OCI-LY3 (cell line): Measurements from ENCODE around the gene LRP11.

Experiments
- H2AFZ ChIP-seq: fragments of 200-600, 300-600 bp; shearing (Covaris generic); 2 replicates; pipeline ENCODE4 v1.6.0; 2014; ENCODE audit warnings: antibody characterized with exemption, low read depth, low read length
- H3K27ac ChIP-seq: fragments of 200-600, 300-600 bp; sonication (generic); 2 replicates; pipeline ENCODE4 v1.5.1; 2014; ENCODE audit warnings: mild to moderate bottlenecking, low read length, moderate library complexity, mixed read lengths
- H3K27me3 ChIP-seq: fragments of 200-600, 300-600 bp; sonication (generic); 2 replicates; pipeline ENCODE4 v1.6.1; 2014; ENCODE audit warnings: low read depth, low read length, mixed read lengths
- H3K36me3 ChIP-seq: fragments of 200-600, 300-600 bp; sonication (generic); replicated peaks from 2 replicates; pipeline ENCODE3; 2014; ENCODE audit warnings: low read depth, low read length, mixed read lengths
- H3K4me1 ChIP-seq: fragments of 300-600, 200-600 bp; sonication (generic); 2 replicates; pipeline ENCODE4 v1.6.1; 2014; ENCODE audit warnings: low read length, mixed read lengths
- H3K4me2 ChIP-seq: fragments of 200-600, 300-600 bp; sonication (generic); 2 replicates; pipeline ENCODE4 v1.6.1; 2014; ENCODE audit warnings: low read length, mixed read lengths
- H3K4me3 ChIP-seq: fragments of 300-600, 200-600 bp; sonication (generic); 2 replicates; pipeline ENCODE4 v1.5.1; 2014; ENCODE audit warnings: antibody characterized with exemption, mild to moderate bottlenecking, low read length, moderate library complexity
- H3K79me2 ChIP-seq: fragments of 300-600, 200-600 bp; shearing (Covaris generic); 2 replicates; pipeline ENCODE4 v1.6.1; 2014; ENCODE audit warnings: mild to moderate bottlenecking, low read length, mixed read lengths
- H3K9ac ChIP-seq: fragments of 300-600, 200-600 bp; shearing (Covaris generic); 2 replicates; pipeline ENCODE4 v1.6.0; 2014; ENCODE audit warnings: mild to moderate bottlenecking, low read length, moderate library complexity
- H3K9me3 ChIP-seq: fragments of 200-600, 300-600 bp; shearing (Covaris generic); 2 replicates; pipeline ENCODE4 v1.6.1; 2014; ENCODE audit warnings: low read length, mixed read lengths; ENCODE audit not compliant: insufficient read depth
- H4K20me1 ChIP-seq: fragments of 200-600, 300-600 bp; sonication (generic); 2 replicates; pipeline ENCODE4 v1.6.1; 2016; ENCODE audit warnings: low read length, mixed read lengths; ENCODE audit not compliant: insufficient read depth
- CTCF ChIP-seq: fragments of 200-600, 300-600 bp; sonication (generic); IDR thresholded peaks from 2 replicates; pipeline ENCODE4 v1.5.1; 2014; ENCODE audit warnings: antibody characterized with exemption, low read length, low read depth
- EZH2phosphoT487 ChIP-seq: fragments of 200-600 bp; shearing (Covaris generic); IDR thresholded peaks from 2 replicates; pipeline ENCODE4 v1.6.1; 2018; ENCODE audit warnings: antibody characterized with exemption, mixed run types, low read depth

LRP11 gene

DNA sequence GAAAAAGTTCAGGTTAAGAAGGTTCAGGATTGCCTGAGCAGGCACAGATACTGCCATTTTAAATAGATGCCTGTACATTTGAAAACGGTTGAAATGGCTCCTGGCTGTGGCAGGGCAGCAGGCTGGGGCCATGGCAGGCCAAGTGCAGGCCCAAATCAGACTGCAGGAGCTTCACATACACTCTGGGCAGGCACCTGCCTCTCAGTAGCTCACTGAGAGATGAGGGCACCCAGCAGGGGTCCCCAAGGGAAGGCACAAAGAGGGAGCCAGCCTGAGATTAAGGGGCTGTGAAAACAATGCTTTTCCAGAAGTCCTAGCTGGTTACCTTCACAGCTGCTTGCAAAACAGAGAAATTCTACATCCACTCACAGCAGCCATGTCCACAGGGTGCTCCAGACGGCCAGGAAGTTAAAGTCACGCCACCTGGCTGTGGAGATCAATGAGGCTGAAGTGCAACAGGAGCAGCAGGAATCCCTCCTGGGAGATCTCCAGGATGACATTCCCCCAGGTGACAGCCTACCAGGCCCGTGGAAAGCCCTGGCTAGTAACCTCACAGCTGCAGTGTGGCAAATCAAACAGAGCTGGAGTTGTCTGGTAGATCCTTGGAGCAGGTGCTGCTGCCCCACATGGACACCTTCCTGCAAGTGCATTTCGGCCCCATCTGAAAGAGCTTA, 39.9 kb upstream of the LRP11 start:
- Histone ChIP-seq H3K27ac (no peak overlapping the region), H3K4me2 (no peak overlapping the region), H4K20me1 (no peaks in the 10 kb centered on the region), H2AFZ (no peak overlapping the region), H3K36me3 (no peaks in the 10 kb centered on the region), H3K79me2 (no peaks in the 10 kb centered on the region), H3K4me1 (no peaks in the 10 kb centered on the region), H3K27me3 (no peaks in the 10 kb centered on the region), H3K4me3 (no peak overlapping the region), H3K9me3 (no peaks in the 10 kb centered on the region), H3K9ac (no peak overlapping the region)
- TF ChIP-seq CTCF (no peak), EZH2phosphoT487 (no peak)

- H3K79me2 ChIP-seq = no peaks in the 10 kb centered on the region
- H4K20me1 ChIP-seq = no peaks in the 10 kb centered on the region
- H3K4me2 ChIP-seq = no peak overlapping the region
- no peaks in the 10 kb centered on the region for H3K9me3 ChIP-seq
- no peak overlapping the region for H2AFZ ChIP-seq
- H3K4me3 ChIP-seq = no peak overlapping the region
- no peak for TF ChIP-seq CTCF
- TF ChIP-seq EZH2phosphoT487 = no peak
- no peak overlapping the region for H3K27ac ChIP-seq
- no peaks in the 10 kb centered on the region for H3K4me1 ChIP-seq
- no peak overlapping the region for H3K9ac ChIP-seq
- H3K27me3 ChIP-seq = no peaks in the 10 kb centered on the region
- no peaks in the 10 kb centered on the region for H3K36me3 ChIP-seq
Observed at GRCh38 chr6:149901444-149902140, 37.4 kb upstream of the LRP11 start.

DNA sequence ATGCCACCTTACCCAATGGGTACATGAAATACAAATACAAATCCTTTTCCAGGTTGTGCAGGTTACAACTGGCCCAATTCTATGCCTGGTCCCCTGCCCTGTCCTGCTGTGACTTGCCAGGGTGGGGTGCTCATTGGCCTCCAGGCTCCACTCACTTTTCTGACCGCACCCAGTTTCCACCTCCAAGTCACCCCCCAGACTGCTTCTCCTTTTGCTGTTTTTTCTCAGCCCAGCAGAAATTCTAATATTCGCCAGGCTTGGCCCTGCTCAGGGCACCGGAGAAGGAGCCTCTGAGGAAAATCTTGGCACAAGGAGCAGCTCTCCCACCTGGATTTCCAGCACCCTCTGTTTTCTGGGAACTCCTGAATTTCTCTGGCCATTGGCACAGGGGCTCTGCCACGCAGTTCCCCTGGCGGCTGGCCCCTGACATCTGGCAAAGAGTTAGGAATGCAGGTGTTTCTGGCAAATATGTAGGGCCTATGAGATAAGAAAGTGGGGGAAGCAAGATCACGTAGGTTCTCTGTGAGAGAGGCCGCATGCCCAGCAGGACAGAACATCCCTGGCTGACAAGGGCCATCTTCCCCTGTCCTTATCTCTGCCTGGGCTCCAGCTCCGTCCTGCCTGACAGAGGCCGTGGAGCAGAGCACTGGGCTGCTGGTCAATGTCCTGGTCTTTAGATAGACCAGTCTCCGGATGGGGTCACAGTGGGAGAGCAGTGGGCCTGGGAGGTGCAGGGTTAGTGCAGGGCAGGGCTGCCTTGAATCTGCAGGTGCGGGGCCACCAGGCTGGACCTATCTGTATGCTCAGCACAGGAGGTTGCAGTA, 36.7 kb upstream of the LRP11 start:
- Histone ChIP-seq H3K79me2 (no peaks in the 10 kb centered on the region), H3K27me3 (no peaks in the 10 kb centered on the region), H3K4me1 (no peaks in the 10 kb centered on the region), H3K36me3 (no peaks in the 10 kb centered on the region), H2AFZ (no peak overlapping the region), H3K27ac (no peak overlapping the region), H3K9ac (no peak overlapping the region), H3K4me2 (no peak overlapping the region), H3K9me3 (no peaks in the 10 kb centered on the region), H3K4me3 (no peak overlapping the region), H4K20me1 (no peaks in the 10 kb centered on the region)
- TF ChIP-seq CTCF (no peak), EZH2phosphoT487 (no peak)
